Activated CD4-positive, alpha-beta memory T cell treated with anti-CD3 and anti-CD28 coated beads, Interleukin-2, amount 10 ng/mL, durations not matched to agents 7 days and 5 days (primary cell): ENCODE data around the gene RAB40B. TPM values are rescaled to one million over a fixed set of nuclear protein-coding genes. Genes with fewer than 3 reads are reported as not detected.

ENCODE experiments used
- CTCF ChIA-PET: fragments of 350-600 bp; sonication (Branson Sonifier 250); formaldehyde crosslinking; loops from one replicate; lab custom pipeline; 2021; ENCODE audit warnings: antibody characterized with exemption, inconsistent platforms; lab: Charles Lee
- POLR2A ChIA-PET: fragments of 350-600 bp; sonication (Branson Sonifier 250); formaldehyde crosslinking; loops from one replicate; lab custom pipeline; 2021; ENCODE audit warnings: antibody characterized with exemption; lab: Charles Lee
- DNase-seq: peaks from one replicate; pipeline ENCODE4 v3.0.0-alpha.2; 2020
- H3K27ac Mint-ChIP-seq: one replicate; pipeline ENCODE4 v1.8.0; 2021; ENCODE audit warnings: mild to moderate bottlenecking, mixed read lengths
- H3K27me3 Mint-ChIP-seq: one replicate; pipeline ENCODE4 v1.8.0; 2021; ENCODE audit warnings: mixed read lengths
- H3K36me3 Mint-ChIP-seq: one replicate; pipeline ENCODE4 v1.8.0; 2021; ENCODE audit warnings: low read depth, mixed read lengths
- H3K4me1 Mint-ChIP-seq: one replicate; pipeline ENCODE4 v1.8.0; 2021; ENCODE audit warnings: mixed read lengths
- H3K4me3 Mint-ChIP-seq: one replicate; pipeline ENCODE4 v1.8.0; 2021; ENCODE audit warnings: mild to moderate bottlenecking, mixed read lengths
- H3K9me3 Mint-ChIP-seq: one replicate; pipeline ENCODE4 v1.8.0; 2021; ENCODE audit warnings: mixed read lengths
- total RNA-seq, 2 experiments: library from RNA; stranded (reverse); gene quantifications; one replicate each; pipeline ENCODE4 v1.2.3, GENCODE V29; 2021

The RAB40B gene
- total RNA-seq, 2 experiments from 2014 or later: 1.4 to 2.0 TPM

DNA sequence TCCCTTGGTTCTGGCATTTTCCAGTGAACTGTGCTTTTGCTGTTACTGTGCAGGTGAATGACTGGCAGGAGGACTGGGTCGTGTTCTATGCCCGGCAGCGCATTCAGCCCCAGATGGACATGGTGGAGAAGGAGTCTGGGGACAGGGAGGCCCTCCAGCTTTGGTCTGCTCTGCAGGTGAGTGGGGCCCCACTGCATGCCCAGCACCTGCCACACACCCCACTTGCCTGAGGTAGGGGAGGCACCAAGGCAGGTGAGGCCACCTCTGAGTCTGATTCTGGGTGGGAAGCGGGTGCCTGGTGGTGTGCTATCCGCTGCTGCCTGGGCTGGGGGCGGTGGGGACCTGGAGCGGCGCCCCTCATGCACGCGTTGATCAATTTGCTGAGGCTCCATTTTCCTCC lies 27.9 kb upstream of the RAB40B start:
- POLR2A ChIA-PET: interaction anchor here (1.8 kb wide), 1 partner anchor 10 kb away, joined by 4 read pairs; the partner anchor contains the start of gene FN3KRP
- H3K4me1 Mint-ChIP-seq: no peaks in the 10 kb centered on the region
- H3K36me3 Mint-ChIP-seq: peaks cover 32% of the 10 kb centered on the region
- H3K27ac Mint-ChIP-seq: no peak overlapping the region
- DNase-seq: no peak
- CTCF ChIA-PET: no interaction called here
- no peaks in the 10 kb centered on the region for H3K27me3 Mint-ChIP-seq
- no peaks in the 10 kb centered on the region for H3K9me3 Mint-ChIP-seq
- no peak overlapping the region for H3K4me3 Mint-ChIP-seq

GRCh38 chr17:82723169-82723807 lies 24.8 kb upstream of the RAB40B start:
- Mint-ChIP-seq H3K4me3 (no peak overlapping the region), H3K36me3 (peaks cover 36% of the 10 kb centered on the region), H3K9me3 (no peaks in the 10 kb centered on the region), H3K27me3 (no peaks in the 10 kb centered on the region), H3K4me1 (peaks cover 4% of the 10 kb centered on the region), H3K27ac (no peak overlapping the region)
- ChIA-PET POLR2A (no interaction called here), CTCF (no interaction called here)
- no peak for DNase-seq

DNA sequence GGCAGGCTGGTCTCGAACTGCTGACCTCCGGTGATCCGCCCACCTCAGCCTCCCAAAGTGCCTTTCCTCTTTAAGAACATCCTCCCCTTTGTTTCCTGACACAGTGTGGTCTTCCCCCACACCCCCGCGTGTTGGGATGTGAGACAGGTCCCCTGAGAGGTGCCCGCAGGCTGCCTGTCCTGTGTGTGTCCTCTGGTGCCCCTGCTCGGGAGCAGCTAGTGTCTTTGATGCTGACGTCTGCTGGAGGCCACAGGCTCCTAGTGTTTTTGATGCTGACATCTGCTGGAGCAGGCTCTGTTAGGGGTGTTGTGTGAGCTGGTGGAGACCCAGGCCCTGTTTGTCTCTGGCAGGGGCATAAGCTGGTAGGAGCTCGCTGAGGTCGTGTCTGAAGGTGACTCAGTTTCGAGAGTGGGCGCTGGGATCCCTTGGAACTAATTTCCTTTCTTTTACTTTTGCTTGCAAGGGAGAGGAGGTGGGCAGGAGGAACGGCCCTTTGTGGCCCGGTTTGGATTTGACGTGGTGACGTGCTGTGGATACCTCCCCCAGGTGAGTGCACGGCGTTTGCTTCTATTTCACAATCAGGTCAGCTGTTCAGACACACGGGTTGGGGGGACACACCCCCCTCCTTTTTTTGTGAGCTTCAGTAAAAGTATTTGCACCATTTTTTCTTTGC lies 24.0 kb upstream of the RAB40B start:
- no peak overlapping the region for H3K4me3 Mint-ChIP-seq
- CTCF ChIA-PET: no interaction called here

DNA sequence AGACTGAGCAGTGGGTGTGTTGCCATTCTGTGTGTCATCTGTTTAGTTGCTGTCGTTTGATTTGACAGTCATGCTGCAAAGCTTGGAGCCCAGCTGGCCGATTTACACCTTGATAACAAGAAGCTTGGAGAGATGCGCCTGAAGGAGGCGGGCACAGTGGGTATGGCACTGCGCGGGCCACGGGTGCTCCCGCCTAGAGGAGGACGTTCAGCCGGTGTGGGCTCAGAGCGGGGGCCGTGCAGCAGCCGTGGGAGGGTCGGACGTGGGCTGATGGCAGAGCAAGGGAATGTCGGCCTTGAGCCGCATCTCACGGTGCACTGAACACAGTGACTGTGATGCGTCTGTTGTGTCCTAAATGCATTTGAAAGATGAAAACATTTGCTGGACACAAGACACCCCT lies 21.7 kb upstream of the RAB40B start:
- Mint-ChIP-seq H3K4me3 (no peak overlapping the region), H3K9me3 (no peaks in the 10 kb centered on the region), H3K4me1 (peaks cover 25% of the 10 kb centered on the region), H3K27me3 (no peaks in the 10 kb centered on the region), H3K36me3 (peaks cover 37% of the 10 kb centered on the region), H3K27ac (no peak overlapping the region)
- ChIA-PET CTCF (no interaction called here), POLR2A (no interaction called here)
- no peak for DNase-seq

More for the DNA sequence above, 24.0 kb upstream of the RAB40B start:
- peaks cover 36% of the 10 kb centered on the region for H3K36me3 Mint-ChIP-seq
- no peak for DNase-seq
- no peak overlapping the region for H3K27ac Mint-ChIP-seq
- POLR2A ChIA-PET: no interaction called here
- no peaks in the 10 kb centered on the region for H3K27me3 Mint-ChIP-seq
- H3K9me3 Mint-ChIP-seq: no peaks in the 10 kb centered on the region
- peaks cover 12% of the 10 kb centered on the region for H3K4me1 Mint-ChIP-seq

DNA sequence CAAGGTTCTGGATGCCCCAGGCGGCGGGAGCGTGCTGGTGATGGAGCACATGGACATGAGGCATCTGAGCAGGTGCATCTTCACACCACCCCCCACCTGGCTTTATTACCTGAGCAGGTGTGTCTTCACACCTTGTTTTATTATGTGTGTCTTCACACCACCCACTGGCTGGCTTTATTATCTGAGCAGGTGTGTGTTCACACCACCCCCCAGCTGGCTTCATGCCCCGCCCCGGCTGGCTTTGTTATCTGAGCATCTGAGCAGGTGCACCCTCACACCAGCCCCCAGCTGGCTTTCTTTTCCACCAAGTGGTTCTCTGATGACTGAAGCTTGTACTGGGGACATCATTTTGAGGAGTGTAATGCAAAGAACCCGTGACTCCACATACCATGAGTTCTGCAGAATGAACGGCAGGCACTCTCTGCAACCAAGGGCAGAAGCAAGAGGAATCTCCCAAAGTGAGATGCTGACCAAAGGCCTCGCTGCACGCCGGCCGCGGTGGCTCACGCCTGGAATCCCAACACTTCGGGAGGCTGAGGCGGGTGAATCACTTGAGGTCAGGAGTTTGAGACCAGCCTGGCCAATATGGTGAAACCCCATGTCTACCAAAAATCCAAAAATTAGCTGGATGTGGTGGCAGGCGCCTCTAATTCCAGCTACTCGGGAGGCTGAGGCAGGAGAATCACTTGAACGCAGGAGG lies 20.6 kb upstream of the RAB40B start:
- no peak for DNase-seq
- Mint-ChIP-seq H3K27me3 (no peaks in the 10 kb centered on the region), H3K36me3 (peaks cover 37% of the 10 kb centered on the region), H3K27ac (no peak overlapping the region), H3K4me1 (peaks cover 25% of the 10 kb centered on the region), H3K4me3 (peak overlapping the region; percentile 98), H3K9me3 (no peaks in the 10 kb centered on the region)
- POLR2A ChIA-PET: no interaction called here
- CTCF ChIA-PET: no interaction called here

- Mint-ChIP-seq H3K27ac (peak within 1 kb of the TSS; percentile 86), H3K9me3 (no peaks in the 10 kb centered on the region), H3K27me3 (peaks cover 2% of the 10 kb centered on the region), H3K4me1 (peaks cover 26% of the 10 kb centered on the region), H3K4me3 (peak within 1 kb of the TSS; percentile 98), H3K36me3 (peaks cover 22% of the 10 kb centered on the region)
- ChIA-PET POLR2A (interaction anchor here (0.6 to 2.1 kb wide), 12 partner anchors 9 to 289 kb away, joined by 3 to 11 read pairs (median 4); no protein-coding TSS in a partner anchor), CTCF (interaction anchor here (0.5 to 0.7 kb wide), 2 partner anchors 66 to 510 kb away, joined by 3 to 4 read pairs; no protein-coding TSS in a partner anchor)
- DNase-seq: peak; percentile 90
These were observed 17.9 kb upstream of the RAB40B start, which contains the start of gene FN3KRP for GRCh38 chr17:82716203-82717010. TSS of gene FN3KRP (plus strand) at chr17:82716706. CDS start at chr17:82716756, 50 bp downstream.

GRCh38 chr17:82713071-82713723 lies 14.7 kb upstream of the RAB40B start:
- no peak overlapping the region for H3K27ac Mint-ChIP-seq
- peaks cover 8% of the 10 kb centered on the region for H3K36me3 Mint-ChIP-seq
- H3K27me3 Mint-ChIP-seq: peaks cover 2% of the 10 kb centered on the region
- ChIA-PET POLR2A (no interaction called here), CTCF (no interaction called here)
- no peak for DNase-seq
- no peak overlapping the region for H3K4me3 Mint-ChIP-seq
- H3K9me3 Mint-ChIP-seq: no peaks in the 10 kb centered on the region
- H3K4me1 Mint-ChIP-seq: peaks cover 21% of the 10 kb centered on the region

DNA sequence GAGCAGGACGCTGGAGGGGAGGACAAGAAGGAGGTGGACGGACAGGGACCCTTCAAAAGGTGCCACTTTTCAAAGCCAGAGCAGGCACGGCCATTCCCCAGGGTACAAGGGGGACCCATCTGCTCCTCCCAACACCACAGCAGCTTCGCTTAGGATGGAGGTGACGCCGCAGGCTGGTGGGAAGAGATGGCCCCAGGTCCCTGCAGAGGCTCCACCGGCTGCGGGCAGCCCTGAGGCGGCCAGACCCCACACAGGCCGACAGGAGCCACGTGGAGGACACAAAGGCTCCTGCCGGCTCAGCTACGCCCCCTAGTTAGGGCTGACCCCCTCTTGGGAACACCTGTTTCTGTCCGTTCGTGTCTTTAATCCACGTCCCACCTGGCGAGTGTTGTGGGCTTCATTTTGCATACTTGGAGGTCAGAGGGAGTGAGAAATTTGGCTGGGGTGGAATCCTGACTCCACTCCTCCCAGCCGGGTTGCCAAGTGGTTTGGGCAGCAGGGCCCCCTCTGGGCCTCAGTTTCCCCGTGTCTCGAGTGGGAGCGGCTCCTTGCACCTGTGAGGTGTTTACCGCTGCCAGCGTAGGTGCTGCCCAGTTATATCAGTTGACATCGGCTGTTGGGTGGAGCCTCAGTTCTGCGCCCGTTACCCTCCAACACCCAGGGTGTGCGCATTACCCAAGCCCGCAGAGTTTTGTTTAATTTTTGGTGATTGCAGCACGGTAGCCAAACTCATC lies 12.2 kb upstream of the RAB40B start:
- Mint-ChIP-seq H3K4me3 (no peak overlapping the region), H3K4me1 (peaks cover 7% of the 10 kb centered on the region), H3K9me3 (no peaks in the 10 kb centered on the region), H3K36me3 (no peaks in the 10 kb centered on the region), H3K27ac (no peak overlapping the region), H3K27me3 (peaks cover 2% of the 10 kb centered on the region)
- ChIA-PET CTCF (no interaction called here), POLR2A (no interaction called here)
- DNase-seq: no peak

- H3K9me3 Mint-ChIP-seq: no peaks in the 10 kb centered on the region
These were observed 11.4 kb upstream of the RAB40B start for GRCh38 chr17:82709676-82710498.

DNA sequence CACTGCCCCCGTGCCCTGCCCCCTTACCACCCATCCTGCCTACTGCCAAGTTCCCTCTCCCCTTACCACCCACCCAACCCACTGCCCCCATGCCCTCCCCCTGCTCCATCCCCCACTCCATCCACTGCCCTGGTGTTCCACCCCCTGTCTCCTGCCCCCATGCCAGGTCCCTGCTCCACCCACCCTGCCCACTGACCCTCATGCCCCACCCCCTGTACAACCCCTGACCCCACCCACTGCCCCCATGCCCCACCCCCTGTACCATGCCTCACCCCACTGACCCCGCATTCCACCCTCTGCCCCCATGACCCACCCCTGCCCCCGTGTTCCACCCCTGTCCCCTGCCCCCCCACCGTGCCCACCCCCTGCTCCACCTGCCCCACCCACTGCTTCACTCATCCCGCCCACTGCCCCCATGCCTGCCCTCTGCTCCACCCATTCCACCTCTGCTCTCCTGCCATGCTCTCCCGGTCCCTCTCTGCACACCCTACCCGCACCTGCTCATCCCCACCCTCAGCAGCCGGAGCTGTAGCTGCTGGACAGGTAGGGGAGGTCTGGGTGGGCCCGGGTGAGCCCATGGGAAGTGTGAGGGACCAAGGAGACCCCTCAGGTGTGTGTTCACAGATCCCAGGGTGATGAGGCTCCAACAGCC lies 10.7 kb upstream of the RAB40B start:
- H3K4me3 Mint-ChIP-seq: no peak overlapping the region
- DNase-seq: no peak
- H3K4me1 Mint-ChIP-seq: peaks cover 6% of the 10 kb centered on the region
- no peak overlapping the region for H3K27ac Mint-ChIP-seq
- peaks cover 2% of the 10 kb centered on the region for H3K27me3 Mint-ChIP-seq
- no peaks in the 10 kb centered on the region for H3K9me3 Mint-ChIP-seq
- ChIA-PET POLR2A (no interaction called here), CTCF (no interaction called here)
- no peaks in the 10 kb centered on the region for H3K36me3 Mint-ChIP-seq

More at GRCh38 chr17:82709676-82710498, 11.4 kb upstream of the RAB40B start:
- no peak for DNase-seq
- ChIA-PET POLR2A (no interaction called here), CTCF (no interaction called here)
- no peaks in the 10 kb centered on the region for H3K36me3 Mint-ChIP-seq
- peaks cover 2% of the 10 kb centered on the region for H3K27me3 Mint-ChIP-seq
- peaks cover 6% of the 10 kb centered on the region for H3K4me1 Mint-ChIP-seq
- H3K27ac Mint-ChIP-seq: no peak overlapping the region
- no peak overlapping the region for H3K4me3 Mint-ChIP-seq

- ChIA-PET CTCF (no interaction called here), POLR2A (no interaction called here)
- no peaks in the 10 kb centered on the region for H3K36me3 Mint-ChIP-seq
- no peak overlapping the region for H3K27ac Mint-ChIP-seq
- H3K9me3 Mint-ChIP-seq: no peaks in the 10 kb centered on the region
- H3K27me3 Mint-ChIP-seq: no peaks in the 10 kb centered on the region
- peaks cover 4% of the 10 kb centered on the region for H3K4me1 Mint-ChIP-seq
- H3K4me3 Mint-ChIP-seq: no peak overlapping the region
- no peak for DNase-seq
These were observed 7.3 kb upstream of the RAB40B start for GRCh38 chr17:82705756-82706155.
